ENCODE data around the gene VIPR2. TPM values are rescaled to one million over a fixed set of nuclear protein-coding genes. Genes with fewer than 3 reads are reported as not detected.

Gene VIPR2
- total RNA-seq, 4 donors from 2014 or later: 0.38 to 2.4 (median 0.56) TPM

- TF ChIP-seq, protein P1, sequence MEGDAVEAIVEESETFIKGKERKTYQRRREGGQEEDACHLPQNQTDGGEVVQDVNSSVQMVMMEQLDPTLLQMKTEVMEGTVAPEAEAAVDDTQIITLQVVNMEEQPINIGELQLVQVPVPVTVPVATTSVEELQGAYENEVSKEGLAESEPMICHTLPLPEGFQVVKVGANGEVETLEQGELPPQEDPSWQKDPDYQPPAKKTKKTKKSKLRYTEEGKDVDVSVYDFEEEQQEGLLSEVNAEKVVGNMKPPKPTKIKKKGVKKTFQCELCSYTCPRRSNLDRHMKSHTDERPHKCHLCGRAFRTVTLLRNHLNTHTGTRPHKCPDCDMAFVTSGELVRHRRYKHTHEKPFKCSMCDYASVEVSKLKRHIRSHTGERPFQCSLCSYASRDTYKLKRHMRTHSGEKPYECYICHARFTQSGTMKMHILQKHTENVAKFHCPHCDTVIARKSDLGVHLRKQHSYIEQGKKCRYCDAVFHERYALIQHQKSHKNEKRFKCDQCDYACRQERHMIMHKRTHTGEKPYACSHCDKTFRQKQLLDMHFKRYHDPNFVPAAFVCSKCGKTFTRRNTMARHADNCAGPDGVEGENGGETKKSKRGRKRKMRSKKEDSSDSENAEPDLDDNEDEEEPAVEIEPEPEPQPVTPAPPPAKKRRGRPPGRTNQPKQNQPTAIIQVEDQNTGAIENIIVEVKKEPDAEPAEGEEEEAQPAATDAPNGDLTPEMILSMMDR (IDR thresholded peaks at IDR 0.05; ENCODE audit: low read depth): no peak
Observed at GRCh38 chr7:159115601-159116501, 28.8 kb downstream of the VIPR2 start.

DNA sequence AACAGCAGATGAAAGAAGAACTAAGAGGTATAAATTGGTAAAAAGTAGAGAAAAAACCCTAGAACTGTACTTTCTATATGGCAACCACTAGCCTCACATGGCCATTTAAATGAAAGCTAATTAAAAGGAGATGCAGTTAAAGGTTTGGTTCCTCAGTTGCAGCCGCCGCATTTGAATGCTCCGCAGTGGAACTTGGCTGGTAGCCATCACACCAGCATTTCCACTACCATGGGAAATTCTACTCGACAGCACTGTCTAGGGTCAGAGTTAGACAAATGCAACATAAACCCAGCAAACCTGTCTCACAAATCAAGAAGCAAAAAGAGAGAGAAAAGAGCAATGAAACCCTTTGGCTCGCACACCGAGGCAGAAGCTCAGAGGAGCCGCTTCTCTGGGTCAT, 29.7 kb downstream of the VIPR2 start:
- TF ChIP-seq, protein P1 (IDR thresholded peaks at IDR 0.05; ENCODE audit: low read depth): no peak

GRCh38 chr7:159114096-159114495, 30.6 kb downstream of the VIPR2 start:
- TF ChIP-seq, protein P1 (IDR thresholded peaks at IDR 0.05; ENCODE audit: low read depth): no peak

DNA sequence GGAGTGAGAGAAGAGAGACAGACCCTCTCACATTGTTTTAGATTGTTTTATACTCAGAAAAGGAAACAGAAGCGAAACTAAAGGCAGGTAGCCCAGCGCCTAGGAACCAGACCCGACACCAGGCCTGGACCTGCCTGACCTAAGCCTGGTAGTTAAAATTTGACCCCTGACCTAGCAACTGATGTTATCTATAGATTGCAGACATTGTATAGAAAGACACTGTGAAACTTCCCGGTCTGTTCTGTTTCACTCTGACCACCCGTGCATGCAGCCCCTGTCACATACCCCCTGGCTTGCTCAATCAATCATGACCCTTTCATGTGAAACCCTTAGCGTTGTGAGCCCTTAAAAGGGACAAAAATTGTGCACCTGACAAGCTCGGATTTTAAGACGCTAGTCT, 31.6 kb downstream of the VIPR2 start:
- TF ChIP-seq, protein P1 (IDR thresholded peaks at IDR 0.05; ENCODE audit: low read depth): no peak

- TF ChIP-seq, protein P1 (IDR thresholded peaks at IDR 0.05; ENCODE audit: low read depth): no peak
Observed at GRCh38 chr7:159112136-159113011, 32.3 kb downstream of the VIPR2 start.

GRCh38 chr7:159109653-159110035, 35.0 kb downstream of the VIPR2 start:
- TF ChIP-seq, protein P1 (IDR thresholded peaks at IDR 0.05; ENCODE audit: low read depth): no peak

Data from subcutaneous adipose tissue (tissue), 4 donors.